HuH-7 (cell line): ENCODE measurements around the gene CACNA2D1.

Source experiments
- DNase-seq: peaks from one replicate; pipeline ENCODE4 v3.0.0; 2011; ENCODE audit warnings: low spot score

Gene CACNA2D1

DNA sequence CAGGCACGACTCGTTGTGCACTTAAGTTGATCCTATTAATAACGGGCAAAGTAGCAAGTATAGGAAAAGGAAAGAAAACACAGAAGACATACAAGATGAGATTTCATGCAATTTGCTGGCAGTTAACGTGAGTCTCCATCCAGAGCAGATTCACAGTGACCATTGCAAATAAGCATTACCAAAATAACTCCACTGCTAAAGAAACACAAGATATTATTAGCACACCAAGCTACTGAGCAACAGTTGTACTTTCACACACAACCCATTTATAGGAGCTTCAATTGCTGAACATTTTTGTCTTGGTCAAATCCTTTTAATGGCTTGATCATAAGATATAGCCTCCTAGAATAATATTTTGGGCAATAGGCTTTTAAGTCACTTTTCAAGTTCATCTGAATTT is 486.1 kb downstream of the CACNA2D1 start:
- no peak for DNase-seq

- peak; percentile 44 for DNase-seq
Observed at GRCh38 chr7:81956520-81956919, 487.1 kb downstream of the CACNA2D1 start.

- DNase-seq, result no peak
Observed at GRCh38 chr7:81949306-81949705, 494.3 kb downstream of the CACNA2D1 start.

GRCh38 chr7:81944058-81944457 is 499.5 kb downstream of the CACNA2D1 start:
- no peak for DNase-seq

DNA sequence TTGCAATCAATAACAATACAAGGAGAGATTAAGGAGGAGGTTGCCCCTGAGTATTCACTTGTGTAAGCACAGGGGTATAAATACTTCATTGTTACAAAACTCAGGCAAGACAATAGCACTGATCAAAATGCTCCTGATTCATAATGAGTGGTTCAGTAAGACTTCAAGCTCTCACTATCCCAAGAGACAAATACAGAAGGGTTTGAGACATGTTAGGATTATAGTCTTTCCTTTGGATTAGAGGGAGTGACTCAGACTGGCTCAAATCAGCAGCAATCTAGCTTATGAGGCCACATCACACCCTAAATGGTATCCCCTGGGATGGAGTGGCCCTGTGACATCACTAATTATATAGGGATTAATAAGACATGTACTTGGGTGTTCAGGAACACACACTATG is 506.5 kb downstream of the CACNA2D1 start:
- DNase-seq, result no peak

DNA sequence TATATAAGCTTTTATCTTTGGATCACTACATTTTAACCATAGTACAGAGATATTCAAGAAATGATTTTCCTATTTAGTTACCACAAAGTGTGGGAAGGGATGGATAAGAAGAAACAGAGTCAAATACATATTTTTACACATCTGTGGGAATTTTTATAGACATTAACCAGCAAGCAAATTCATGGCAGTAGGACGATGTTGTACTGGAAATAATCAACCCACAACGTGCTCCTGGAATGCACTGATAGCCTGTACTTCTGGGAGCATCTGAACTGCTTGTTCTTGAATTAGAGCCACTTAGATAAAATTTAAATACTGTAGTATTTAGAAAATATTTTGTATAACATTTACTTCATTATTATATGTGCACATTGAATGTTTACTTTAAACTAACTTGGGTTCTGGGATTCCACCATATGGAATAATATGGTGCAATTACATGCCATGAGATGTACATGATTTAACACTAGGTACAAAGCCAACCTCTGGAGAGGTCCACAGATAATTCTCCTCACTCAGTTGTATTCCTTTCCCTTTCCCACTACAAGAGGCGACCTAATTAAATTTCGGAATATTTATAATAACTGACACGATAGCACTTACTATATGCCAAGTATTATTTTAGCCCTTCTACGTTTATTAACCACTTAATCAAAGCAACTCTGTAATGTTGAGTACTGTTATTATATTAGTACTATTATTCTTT is 508.8 kb downstream of the CACNA2D1 start:
- no peak for DNase-seq

DNA sequence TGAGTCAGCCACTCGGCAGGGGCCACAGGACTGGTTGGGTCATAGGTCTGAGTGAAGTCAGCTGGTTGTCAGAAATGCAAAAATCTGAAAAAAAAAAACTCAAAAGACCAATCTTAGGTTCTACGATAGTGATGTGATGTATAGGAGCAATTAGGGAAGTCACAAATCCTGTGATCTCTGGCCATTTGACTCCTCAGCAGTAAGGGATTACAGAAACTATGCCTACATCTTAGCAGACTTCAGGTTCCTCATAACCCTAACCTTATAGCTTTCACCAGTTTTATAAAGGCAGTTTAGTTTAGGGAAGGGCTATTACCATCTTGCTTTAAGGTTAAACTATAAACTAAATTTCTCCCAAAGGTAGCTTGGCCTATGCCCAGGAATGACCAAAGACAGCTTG is 510.6 kb downstream of the CACNA2D1 start:
- DNase-seq, result no peak

DNA sequence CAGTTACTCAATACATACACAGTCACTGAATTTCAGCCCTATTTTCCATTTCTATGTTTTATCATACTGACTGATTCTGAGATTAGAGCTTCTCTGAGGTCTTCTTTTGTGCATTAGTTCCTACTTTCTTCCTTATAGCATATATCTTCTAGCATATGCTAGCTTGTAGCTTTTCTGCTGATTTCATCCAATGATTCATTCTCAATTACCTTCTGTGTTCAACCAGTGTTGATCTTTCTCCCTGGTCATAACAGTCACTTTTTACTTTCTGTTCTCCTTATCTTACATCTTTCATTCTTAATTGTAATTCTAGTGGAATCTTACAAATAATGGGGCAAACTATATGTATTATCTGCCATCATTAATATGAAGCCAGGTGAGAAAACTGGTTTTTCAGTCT is 514.2 kb downstream of the CACNA2D1 start:
- DNase-seq, result no peak

DNA sequence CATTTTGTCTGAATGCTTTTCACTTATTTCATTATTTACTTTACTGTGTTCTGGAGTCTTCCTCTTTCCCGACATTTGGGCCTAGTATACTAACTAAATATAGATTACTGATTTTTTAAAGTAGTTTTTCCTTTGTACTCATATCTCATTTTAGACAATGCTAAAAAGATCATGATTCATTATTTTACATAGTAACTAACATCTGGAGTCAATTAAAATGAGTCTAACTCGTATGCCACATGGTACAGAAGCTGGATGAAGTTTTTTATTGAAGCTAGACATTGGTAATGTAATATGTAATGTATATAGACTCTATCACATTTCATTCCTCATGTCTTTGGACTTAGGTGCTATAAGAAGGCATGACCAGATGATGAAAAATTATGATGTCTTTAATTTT is 517.4 kb downstream of the CACNA2D1 start:
- no peak for DNase-seq

DNA sequence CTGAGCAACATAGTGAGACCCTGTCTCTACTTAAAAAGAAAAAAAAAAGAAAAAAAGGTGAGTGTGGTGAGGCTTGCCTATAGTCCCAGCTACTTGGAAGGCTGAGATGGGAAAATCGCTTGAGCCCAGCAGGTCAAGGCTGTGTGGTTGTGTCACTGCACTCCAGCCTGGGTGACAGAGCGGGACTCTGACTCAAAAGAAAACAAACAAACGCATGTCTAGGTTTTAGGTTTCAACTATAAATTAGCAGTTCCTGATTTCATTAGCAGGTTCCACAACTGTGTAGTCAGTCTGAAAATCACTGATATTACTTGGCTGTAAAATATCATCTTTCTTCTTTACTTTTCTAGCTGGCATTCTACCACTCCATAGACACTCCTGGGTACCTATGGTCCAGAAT is 518.0 kb downstream of the CACNA2D1 start:
- no peak for DNase-seq

- DNase-seq, result no peak
Observed at GRCh38 chr7:81924494-81924893, 519.1 kb downstream of the CACNA2D1 start.

DNA sequence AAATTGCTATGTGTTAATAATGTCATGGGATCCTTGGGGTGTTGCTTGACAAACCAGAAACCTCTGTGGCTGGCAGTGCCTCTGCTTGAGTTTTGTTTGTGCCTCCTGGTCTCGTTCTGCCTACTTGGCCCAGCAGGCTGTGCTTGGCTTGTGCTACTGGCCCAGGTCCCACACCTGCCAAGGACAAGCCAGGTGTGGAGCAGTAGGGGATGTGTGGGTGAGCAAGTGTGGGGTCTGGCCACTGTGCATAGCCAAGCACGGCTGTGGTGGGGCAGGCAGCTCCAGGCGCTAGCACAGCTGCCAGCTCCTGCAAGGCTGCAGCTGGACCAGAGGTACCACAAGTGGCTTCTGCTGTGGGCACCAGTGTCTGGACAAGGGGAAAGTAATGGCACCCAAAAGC is 524.1 kb downstream of the CACNA2D1 start:
- DNase-seq, result no peak

DNA sequence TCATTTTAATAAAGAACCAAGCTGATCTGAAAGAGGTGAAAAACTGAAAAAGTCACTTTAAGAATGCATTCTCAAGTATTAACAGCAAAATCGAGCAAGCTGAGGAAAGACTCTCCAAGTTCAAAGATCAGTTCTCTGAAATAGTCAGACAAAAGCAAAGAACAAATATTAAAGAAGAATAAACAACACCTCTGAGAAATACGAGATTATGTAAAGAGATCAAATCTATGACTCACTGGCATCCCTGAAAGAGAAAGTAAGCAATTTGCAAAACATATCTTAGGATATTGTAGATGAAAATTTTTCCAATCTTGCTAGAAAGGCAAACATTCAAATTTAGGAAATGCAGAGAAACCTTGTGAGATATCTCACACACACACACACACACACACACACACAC is 535.4 kb downstream of the CACNA2D1 start:
- DNase-seq, result no peak

- no peak for DNase-seq
Observed at GRCh38 chr7:81903115-81903514, 540.5 kb downstream of the CACNA2D1 start.

DNA sequence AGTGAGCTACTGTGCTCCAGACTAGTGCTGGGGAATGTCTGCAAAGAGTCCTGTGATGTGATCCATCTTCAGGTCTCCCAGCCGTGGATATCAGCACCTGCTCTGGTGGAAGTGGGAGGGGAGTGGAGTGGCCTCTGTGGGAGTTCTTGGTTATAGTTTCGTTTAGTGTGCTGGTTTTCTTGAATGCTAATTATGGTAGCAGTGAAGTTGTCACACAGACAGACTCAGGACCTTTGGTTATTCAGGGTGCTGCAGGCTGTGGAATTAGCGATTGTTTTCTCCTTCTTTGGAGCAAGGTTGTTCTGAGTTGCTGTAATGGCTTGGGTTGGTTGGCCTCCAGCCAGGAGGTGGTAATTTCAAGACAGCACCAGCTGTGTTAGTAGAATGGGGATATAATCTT is 541.0 kb downstream of the CACNA2D1 start:
- DNase-seq, result no peak
